Stimulated activated CD8-positive, alpha-beta memory T cell treated with anti-CD3 and anti-CD28 coated beads, Interleukin-7, amount 100 ng/mL, for 48 hours (primary cell): ENCODE measurements around the gene TAB2.

Experiments used
- DNase-seq, 2 donors: peaks; one replicate each; pipeline ENCODE4 v3.0.0-alpha.2; 2020; ENCODE audit warnings: low read depth in 1 of 2; ENCODE audit errors: extremely low read depth in 1 of 2

The TAB2 gene

DNA sequence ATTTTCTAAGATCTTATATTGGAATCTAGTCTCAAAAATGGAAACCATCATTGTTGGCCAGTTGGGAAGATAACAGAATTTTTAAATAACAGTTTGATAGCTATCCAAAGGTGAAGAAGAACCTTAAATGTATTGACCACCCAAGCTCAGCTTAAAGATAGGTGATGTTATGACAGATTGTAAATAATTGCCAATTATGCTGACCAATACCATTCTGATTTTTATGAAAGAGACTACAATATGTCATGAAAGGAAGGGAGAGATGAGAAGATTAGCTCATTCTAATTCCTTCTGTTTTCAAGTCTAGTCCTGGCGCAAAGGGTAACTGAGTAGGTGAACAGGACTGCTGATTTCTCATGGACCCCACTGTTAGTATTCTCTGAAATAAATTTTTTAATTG is 5.7 kb upstream of the TAB2 start:
- no peak for DNase-seq

DNA sequence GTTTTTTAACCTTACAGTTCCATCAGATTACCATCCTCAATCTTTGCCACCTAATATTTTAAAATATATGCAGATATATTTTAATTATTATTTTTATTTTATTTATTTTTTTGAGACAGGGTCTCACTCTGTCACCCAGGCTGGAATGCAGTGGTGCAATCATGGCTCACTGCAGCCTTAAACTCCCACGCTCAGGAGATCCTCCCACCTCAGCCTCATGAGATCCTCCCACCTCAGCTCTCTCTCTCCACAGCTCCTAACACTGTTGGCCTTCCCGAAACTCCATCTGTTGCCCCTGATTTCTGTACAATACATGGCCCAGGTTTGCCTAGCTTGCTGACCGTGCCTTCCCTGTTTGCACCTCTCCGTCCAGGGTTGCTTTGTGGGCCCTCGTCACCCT is 4.4 kb upstream of the TAB2 start:
- no peak for DNase-seq

DNA sequence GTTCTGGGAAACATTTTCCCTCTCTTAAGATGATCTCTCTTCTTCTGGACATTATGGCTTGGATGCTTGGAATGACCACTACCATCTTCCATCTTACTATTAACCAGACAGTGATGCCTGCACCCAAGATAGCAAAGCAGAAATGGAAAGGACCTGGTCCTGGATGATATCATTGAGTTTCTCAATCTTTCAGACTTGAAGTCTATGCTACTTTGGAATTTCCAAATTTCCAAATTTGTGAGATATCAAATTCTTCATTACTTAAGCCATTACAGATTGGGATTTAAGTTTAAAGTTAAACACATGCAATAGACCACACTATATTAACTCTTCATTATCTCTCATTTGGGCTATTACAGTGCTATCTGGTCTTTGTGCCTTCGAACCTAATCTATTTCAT is 3.7 kb upstream of the TAB2 start:
- no peak for DNase-seq

DNA sequence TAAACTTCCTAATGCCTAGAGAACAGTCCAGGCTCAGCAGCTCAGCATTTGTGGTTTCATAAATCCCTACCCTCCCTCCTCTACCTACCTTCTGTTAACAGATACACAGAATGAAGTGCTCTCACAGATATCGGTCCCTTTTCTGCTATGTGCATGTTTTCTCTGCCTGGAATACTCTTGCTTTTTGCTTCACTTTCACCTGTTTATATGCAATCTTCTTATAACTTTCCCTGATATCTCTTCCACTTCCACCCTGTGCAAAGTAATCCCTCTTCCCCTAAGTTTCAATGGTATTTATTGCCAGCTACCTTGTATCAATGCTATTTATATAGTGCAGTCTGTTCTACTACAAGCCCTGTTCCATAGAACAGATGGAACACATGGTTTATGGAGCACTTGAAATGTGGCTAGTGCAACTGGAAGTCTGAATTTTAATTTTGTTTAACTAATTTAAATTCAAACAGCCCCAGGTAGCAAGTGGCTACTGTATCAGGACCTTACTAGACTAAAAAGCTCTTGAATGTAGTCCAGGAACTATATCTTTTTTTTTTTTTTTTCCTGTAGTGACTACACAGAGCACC is 3.1 kb upstream of the TAB2 start:
- DNase-seq: no peak

DNA sequence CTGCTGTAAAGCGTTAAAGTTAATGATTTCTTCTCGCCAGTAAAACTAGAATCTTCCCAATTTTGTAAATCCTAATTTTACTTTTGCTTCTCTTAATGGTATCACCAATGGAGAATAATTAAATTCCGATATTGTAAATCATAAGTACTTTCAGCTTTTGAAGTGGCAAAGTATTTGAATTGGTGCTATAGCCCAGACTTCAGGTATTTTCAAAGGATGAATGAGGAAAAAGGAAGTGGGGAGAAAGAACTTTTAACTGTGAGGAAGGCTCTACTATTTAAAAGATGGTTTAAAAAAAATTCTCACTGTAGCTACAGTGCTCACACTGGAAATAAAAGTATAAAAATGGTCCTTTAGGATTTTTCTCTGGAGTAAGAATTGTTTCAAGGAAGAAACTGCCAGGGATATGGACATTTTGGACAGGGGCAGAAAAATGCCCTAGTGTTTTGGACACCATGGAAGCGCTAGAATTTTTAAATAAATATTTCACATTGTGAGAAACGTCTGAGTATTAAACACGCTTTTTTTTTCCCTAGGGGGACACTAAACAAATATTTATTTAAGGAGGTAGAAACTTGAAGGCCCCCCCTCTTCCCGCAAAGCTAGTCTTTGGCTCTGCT is 1.3 kb upstream of the TAB2 start:
- no peak for DNase-seq

DNA sequence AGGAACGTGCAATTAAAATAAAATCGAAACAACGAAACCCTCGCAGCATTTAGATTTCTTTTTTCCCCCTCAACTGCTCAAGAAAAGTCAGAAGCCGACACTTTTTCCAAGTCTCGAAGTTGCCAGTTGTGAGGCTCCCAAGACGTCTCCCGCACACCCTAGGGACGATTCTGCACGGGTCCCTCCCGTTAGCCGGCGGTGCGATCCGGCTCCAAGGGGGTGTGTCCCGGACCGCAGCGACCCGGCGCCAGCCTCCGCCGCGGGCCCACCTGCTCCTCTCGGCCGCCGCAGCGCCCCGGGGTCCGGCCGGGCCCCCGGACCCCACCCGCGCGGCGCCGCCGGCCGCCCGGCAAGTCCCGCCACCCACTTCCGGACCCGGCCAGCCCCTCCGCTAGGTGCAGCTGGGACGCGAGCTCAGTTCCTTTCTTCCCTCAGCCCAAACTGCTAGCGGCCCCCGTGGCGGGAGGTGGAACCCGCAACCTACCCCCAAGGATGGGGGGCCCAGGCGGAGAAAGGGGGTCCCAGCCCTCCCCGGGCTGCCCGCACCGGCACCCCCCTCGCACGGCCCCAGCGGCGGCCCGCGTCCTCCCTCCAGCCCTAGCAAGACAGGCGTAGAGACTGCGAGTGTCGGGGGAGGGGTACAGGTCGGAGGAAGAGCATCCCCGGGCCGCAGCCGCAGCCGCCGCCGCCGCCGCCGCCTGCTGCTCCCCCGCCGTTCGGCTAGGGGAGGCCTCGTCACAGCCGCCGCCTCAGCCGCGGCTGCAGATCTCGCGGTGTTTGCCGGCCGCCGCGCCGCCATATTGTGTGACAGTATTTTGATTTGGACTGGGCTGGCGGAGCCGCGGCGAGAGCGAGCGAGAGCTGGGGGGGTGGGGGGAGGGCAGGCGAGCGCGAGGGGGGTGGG is 520 bp upstream of the TAB2 start:
- DNase-seq: peak; percentile 75 to 78

DNA sequence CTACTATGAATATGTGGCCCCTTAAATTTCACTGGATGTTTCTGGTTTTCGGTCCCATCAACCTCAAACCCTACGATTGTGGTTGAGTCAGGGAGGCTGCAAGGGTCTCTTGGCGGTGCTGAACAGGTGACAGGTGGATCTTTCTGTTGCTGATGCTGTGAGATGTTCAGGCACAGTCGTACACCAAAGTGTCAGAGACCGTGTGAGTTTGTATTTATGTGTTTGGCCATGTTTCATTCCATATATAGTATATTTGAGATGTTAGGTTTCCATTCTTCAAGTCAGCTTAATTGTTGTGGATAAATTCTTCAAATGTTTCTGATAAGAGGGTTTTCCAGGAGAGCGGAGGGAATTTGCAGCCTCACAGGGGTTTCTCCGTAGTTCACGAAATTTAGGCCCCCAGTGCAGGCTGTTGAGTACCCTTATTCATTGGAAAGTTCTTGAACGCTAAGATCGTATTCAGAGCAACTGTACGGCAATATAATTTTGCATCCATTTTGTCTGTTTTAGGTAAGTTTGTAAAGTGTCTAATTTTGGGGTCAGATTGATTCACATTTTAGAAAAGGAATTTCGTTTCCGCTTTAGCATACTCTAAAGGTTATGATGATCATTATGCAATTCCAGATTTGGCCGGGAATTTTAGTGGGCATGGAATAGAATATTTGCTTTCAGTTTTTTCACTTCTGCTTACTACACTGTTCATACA is 1.2 kb downstream of the TAB2 start:
- DNase-seq: no peak

DNA sequence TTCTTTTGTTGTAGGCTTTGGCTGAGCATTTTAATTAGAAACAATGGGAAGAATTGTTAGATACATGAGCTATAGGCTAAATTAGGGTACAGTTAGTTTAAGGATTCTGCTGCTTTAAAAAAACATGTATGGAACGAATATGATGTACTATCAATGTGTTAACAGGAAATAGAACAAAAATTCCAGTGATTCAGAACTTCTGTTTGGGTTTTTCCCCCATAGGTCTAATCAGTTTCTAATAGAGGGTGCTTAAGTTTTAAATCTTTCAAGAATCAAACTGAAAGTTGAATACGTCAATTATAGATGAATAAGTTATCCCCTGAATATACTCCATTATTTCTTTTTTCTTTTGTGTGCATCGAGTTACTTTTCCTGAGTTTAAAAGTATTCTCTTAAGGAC is 1.9 kb downstream of the TAB2 start:
- DNase-seq: no peak

DNA sequence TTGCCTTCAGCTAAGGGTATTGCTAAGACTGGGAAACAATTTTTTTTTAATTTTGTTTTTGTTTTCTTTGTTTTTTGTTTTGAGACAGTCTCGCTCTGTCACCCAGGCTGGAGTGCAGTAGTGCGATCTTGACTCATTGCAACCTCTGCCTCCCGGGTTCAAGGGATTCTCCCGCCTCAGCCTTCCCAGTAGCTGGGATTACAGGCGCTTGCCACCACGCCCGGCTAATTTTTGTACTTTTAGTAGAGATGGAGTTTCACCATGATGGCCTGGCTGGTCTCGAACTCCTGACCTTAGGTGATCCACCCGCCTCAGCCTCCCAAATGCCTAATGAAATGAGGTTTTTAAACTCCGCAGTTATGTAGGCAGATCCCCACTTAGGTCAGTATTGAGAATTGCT is 2.5 kb downstream of the TAB2 start:
- DNase-seq: peak in 1 of 2 donors; percentile 9

DNA sequence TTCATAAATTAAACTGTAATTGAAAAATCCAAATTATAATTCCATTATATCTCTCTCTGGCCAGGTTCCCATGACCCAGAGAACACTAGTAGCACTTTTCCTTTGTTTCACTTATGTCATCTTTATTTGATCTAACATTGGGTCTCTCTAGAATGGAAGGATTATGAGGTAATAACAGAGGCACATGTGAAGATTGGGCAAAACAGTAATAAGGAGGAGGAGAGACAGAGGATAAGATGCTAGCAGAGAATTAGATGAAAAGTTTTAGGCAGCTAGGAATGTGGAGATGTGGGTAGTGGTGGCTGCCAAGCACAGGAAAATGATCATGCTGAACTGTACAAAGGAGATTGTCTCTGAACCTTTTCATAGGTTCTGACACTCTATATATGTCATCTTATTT is 3.3 kb downstream of the TAB2 start:
- DNase-seq: no peak

DNA sequence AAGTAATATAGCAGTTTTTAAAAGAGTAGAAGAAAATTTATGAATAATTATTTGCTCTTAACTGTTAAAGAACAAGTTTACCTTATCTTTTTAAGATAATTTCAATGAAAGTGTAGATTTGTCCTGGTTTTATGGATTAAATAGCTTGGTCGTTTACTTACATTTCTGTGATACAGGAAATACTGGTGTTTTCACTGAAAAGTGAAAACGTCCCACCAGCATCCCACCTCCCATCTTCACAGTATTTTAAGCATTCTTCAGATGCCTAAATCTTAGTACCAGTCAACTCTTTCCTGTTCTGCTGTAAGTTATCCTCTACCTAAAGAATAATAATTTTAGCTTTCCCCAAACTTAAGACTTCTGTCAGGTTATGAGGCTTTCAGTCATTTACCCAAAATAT is 5.8 kb downstream of the TAB2 start:
- no peak for DNase-seq

DNA sequence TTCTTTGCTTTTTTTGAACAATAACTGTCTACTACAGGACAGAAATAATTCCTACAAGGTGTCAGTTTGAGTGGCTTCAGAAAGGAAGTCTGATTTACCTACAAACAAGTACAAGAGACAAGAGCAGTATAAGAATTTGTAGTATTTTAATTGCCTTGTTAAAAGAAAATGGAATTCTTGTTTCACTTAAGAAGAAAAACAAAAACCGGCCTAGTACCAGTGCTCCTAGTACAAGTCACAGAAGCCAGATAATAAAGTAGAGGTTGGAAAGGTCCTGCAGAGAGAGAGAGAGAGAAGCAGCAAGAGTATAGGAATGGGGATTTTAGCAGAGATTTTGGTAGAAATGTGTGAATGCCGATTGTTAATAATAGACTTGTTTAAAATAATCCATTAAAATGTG is 6.4 kb downstream of the TAB2 start:
- no peak for DNase-seq

DNA sequence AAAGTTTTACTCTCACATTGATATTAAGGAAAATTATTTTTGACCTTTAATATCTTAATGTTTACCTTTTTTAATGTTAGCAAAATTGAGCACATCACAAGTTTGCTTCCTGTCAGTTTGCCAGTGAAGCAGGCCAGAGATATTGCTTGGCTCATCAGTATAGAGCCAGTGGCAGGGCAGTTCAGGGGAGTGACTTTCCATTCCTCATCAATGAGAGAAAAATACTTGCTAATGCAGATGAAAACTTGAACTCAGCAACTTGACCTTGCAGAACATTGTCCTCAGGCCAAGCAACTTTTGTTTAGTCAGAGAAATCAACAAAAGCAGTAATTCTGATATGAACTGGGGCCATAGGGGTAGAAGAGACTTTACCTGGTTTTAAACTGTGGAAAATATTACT is 6.9 kb downstream of the TAB2 start:
- no peak for DNase-seq

DNA sequence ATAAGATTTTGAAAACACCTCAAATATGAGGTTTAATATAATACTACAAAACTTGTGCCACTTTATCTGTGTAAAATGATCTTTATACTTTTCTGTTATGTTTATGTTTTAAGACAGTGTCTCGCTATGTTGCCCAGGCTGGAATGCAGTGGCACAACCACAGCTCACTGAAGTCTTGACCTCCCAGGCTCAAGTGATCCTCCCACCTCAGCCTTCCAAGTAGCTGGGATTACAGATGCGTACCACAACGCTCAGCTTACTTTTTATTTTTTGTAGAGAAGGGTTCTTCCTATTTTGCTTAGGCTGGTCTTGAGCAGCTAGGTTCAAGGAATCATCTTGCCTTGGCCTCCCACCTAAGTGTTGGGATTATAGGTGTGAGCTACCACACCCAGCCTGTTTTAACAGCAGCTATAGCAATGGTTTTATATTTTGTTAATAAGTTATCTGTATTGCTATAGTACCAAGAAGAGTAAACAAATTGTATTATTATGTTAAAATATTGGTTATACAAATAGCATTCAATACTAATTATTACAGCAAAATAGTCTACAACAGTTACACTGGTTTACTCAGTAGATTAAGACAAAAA is 8.2 kb downstream of the TAB2 start:
- DNase-seq: no peak

DNA sequence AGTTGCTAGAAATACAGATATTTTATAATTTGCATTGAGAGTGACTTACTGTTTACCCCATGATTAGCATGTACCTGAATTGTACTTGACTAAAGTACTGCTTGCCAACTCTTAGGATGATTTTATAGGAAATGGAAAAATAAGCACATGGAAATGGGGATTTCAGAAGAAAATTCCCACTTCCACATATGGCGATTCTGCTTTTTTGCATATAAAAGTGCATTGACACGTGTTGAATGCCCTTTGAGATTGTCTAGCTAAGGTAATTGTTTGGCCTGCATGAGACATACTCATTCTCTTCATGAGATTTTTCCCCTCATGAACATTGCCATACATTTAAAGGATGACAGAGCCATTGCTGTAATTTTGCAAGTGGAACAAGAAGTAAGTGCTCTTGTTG is 10.1 kb downstream of the TAB2 start:
- DNase-seq: no peak

DNA sequence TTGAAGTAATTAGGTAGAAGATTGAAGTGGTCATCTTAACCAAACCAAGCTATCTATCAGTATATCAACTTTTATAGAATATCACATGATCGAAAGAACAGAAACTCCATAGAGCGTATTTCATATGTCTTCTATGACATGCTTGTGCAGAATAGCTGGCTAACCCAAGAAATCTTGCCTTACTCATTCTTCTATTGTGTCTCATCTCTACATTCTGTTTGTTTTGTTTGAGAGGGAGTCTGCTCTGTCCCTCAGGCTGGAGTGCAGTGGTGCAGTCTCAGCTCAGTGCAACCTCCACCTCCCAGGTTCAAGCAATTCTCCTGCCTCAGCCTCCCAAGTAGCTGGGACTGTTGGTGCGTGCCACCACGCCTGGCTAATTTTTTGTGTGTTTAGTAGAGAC is 10.6 kb downstream of the TAB2 start:
- no peak for DNase-seq

DNA sequence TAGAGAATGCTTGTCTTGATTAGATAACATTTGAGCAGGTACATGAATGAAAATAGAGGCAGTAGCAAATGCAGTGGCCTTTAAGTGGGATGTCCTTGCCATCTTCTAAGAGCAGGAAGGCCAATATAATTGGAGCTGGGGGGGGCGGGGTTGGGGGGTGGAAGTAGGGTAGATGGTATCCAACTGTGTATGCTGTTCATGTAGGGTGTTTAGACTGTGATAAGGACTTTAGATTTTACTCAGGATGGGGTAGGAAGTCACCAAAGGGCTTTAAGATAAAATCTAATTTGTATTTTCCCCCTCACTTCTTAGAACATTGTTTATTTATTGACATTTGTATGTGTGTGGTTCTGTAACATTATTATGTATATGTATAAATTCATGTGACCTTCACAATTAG is 12.0 kb downstream of the TAB2 start:
- no peak for DNase-seq

DNA sequence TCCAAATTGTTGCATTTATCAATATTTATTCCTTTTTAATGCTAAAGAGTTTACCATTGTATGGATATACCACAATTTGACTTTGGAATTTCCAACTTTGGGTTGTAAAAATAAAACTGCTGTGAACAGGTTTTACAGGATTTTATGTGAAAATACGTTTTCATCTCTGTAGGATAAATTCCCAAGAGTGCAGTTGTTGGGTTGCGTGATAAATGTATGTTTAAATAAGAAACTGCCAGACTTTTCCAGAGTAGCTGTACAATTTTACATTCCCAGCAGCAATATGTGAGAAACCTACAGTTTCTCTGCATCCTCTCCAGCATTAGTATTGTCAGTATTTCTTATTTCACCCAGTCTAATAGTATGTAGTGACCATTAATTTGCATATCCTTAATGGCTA is 12.6 kb downstream of the TAB2 start:
- no peak for DNase-seq

DNA sequence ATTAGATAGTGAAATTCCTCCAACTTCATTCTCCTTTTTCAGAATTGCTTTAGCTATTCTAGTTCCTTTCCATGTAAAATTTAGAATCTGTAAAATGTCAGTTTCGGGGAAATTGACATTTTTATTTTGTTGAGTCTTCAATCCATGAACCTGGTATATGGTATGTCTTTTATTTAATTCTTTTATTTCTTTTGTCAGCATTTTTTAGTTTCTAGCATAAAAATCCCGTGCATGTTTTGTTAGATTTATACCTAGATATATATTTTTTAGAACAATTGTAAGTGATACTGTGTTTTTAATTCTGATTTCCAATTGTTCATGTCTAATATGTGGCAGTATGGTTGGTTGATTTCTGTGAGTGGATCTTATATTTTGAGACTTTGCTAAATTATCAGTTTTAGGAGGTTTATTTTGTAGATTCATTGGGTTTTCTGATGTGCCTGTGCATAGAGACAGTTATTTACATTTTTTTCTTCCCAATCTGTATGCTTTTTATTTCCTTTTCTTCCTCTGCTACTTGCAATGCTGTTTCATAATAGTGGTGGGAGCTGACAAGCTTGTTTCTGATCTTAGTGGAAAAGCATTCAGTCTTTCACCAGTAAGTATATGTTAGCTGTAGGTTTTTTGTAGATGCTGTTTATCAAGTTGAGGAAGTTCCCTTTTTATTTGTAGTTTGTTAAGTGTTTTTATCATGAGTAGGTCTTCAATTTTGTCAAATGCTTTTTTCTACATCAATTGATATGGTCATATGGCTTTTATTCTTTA is 13.7 kb downstream of the TAB2 start:
- DNase-seq: no peak

DNA sequence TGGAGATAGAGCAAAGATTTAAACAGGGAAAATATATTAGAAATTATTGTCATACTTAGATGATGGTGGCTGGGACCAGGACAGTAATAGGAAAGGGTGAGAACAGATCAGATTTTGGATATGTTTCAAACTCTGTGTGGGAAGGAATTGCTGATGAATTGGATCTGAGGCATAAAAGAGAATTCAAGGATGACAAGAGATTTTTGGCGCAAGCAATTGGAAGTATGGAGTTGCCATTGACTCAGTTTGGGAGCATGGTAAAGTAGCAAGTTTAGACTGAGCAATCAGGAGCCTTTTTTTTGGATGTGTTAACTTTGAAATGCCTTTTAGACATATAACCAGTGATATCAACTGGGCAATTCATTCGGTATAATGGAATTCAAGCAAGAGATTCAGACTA is 14.4 kb downstream of the TAB2 start:
- no peak for DNase-seq
